ENCODE measurements around the gene SNX24. TPM values are rescaled to one million over a fixed set of nuclear protein-coding genes. Genes with fewer than 3 reads are reported as not detected.
A peak's percentile ranks its signal among the peaks of the same experiment; 100 is the strongest.

Gene SNX24
- polyA plus RNA-seq, 4 donors = 11.6 to 27.9 (median 26.3) TPM

DNA sequence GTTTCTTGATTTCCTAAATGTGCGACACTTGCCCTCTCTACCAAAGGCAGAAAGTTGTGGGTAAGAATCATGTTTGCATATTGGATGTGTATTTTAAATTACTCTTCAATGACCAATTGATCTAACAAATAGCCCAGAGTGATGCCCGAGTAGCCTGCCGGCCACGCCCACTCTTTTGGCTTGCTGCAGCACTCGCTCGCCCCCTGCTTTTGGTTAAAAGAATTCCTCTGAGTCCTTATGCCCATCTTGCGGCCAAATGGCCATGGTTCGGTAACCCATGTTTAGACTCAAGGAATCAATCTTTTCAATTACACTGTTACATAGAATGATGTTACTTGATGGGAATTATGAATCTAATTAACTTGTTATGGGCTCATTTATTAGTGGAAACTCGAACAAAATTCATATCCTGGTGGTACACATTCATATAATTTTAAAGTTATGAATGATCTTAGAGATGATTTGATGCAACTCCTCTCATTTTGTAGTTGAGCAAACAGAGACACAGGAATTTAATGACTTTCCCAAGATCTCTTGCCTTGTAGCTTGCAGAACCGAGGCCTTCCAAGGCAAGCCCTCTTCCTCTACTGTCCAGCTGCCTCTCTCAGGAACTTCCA is 154.6 kb downstream of the SNX24 start:
- DNase-seq (ENCODE audit: low read depth in 4 of 4, low spot score in 3 of 4) = no peak

DNA sequence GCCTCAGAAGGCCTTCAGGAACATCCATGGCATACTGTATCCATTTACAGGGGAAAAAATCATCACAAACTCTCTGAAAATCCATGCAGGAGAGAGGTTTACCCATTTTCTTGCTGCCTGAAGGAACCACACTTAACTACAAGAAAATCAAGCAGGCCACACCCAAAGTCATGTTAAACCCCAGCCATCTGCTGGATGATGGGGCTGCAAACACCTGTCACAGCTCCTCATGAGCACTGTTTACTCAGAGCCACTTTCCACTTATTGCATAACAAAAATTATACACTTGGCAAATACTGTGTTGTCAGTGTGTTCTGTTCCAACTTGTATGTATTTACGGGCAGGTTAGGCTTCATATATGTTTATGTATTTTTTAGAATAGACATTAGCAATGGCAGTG is 155.3 kb downstream of the SNX24 start:
- no peak for DNase-seq (ENCODE audit: low read depth in 4 of 4, low spot score in 3 of 4)

GRCh38 chr5:123001808-123002207 is 156.4 kb downstream of the SNX24 start:
- DNase-seq (ENCODE audit: low read depth in 4 of 4, low spot score in 3 of 4) = no peak

DNA sequence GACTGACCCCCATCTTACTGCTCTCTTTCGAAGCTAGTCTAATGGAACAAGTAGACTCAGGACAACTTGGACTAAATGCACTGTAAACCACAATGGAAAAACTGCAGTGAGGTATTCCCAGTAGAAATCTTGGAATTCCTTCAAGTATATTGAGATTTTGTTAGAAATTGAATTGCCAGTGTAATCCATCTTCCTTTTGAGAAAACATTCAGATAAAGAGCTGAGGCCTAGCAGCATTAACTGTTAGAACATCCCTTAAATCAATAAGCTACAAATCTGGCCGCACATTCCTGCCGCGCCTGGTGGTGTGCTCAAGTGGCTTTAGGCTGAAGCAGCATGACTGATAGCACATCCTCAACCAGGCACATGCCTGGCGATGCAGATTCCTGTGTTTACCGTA is 161.8 kb downstream of the SNX24 start:
- no peak for DNase-seq (ENCODE audit: low read depth in 4 of 4, low spot score in 3 of 4)

DNA sequence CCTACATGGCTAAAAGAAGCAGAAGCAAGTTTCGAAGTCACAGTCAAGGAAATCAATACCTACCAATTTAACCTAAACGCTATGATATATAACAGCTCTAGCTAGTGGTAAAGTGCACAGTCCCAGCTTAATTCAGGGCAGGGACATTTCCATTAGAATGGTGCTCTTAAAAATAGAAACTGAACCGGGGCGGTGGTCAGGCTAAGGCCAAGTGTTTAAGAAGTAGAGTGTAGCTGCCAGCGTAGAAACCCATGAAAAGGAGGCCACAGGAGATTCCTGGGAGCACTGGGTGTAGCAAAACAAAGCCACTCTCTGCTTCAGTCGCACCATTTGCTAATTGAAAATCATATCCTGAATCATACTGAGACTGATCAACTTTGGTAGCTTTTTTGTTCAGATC is 162.3 kb downstream of the SNX24 start:
- no peak for DNase-seq (ENCODE audit: low read depth in 4 of 4, low spot score in 3 of 4)

DNA sequence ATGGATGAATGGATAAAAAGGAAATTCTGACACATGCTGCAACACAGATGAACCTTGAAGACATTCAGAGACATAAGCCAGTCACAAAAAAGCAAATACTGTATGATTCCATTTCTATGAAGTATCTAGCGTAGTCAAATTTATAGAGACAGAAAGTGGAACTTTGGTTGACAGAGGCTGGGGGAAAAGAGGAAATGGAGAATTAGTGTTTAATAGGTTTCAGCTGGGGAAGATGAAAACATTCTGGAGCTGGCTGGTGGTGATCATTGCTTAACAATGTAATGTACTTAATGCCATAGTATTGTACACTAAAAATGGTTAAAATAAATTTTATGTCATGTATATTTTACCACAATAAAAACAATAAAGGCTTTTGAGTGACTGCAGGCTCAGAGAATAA is 166.9 kb downstream of the SNX24 start:
- DNase-seq (ENCODE audit: low read depth in 4 of 4, low spot score in 3 of 4) = no peak

DNA sequence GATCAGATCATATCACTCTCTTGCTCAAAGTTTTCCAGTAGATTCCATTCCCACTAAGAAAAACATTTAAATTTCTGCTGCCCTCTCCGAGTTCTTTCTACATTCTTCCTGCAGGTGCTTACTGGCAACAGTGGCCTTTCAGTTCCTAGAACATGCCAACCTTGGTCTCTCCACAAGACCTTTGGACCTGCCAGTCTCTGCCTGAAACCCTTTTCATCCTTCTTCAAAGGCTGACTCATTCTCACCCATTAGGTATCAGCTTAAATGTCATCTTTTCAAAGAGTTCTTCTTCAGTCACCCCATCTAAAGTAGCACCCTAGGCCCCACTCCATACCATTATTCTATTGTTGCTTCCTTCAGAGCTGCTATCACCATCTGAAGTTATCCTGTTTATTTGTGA is 169.3 kb downstream of the SNX24 start:
- DNase-seq (ENCODE audit: low read depth in 4 of 4, low spot score in 3 of 4) = no peak

GRCh38 chr5:123028222-123028621 is 182.8 kb downstream of the SNX24 start:
- no peak for DNase-seq (ENCODE audit: low read depth in 4 of 4, low spot score in 3 of 4)

- DNase-seq (ENCODE audit: low read depth in 4 of 4, low spot score in 3 of 4) = no peak
Measured at GRCh38 chr5:123033157-123033671, 187.8 kb downstream of the SNX24 start.

DNA sequence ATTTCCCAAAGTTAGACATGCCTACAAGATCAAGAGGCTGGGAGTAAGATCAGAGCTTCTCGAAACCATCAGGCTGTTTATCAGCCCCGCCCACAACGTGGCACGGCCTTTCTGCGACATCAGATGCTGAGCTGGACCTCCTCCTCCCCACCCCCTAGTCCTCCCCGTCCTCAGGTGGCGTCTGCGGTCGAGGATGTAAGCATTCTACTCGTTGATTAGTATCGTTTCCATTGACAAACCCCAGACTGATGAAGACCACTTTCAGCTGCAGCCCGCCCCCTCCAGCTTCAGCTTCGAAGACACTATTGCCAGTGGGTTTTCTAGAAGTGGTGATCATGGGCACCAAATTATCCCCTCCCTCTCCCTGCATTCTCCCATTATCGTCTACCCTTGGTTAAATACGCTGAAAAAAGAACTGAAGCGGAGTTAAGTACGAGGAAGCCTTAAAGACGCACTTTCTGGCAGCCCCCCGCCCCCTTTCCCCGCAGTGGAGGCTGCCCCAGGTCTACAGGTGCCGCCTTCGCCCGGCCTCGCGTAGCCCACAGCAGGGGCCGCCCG is 190.0 kb downstream of the SNX24 start:
- peak in 2 of 4 donors; percentile 10 to 15 for DNase-seq (ENCODE audit: low read depth in 4 of 4, low spot score in 3 of 4)

DNA sequence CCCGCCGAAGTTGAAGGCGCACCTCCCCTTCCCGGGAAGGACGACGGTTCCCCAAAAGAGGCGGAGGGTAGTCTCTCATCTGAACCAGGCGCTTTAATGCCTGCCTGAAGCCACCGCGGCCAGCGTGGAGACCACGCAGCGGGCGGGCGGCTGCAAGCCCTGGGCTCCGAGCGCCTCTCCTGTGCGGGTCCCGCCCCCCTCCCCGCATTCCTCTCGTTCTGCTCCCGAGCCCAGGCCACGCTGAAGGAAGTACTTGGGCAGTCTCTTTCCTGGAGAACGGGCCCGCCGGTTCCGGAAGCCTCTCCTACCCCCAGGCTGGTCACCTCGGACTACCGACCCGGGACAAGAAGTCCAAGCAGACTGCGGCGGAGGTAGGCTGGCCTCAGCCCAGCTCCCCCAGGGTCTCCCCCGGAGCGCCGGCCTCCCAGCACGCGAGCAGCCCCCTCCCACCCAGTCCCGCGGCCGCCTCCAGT is 190.5 kb downstream of the SNX24 start:
- peak in 2 of 4 donors; percentile 19 for DNase-seq (ENCODE audit: low read depth in 4 of 4, low spot score in 3 of 4)

GRCh38 chr5:123036391-123037103 is 191.1 kb downstream of the SNX24 start, which contains the start of gene PPIC:
TSS of gene PPIC (minus strand) at chr5:123036725. CDS start at chr5:123036625, 100 bp downstream.
- peak; percentile 59 to 64 (median 62) for DNase-seq (ENCODE audit: low read depth in 4 of 4, low spot score in 3 of 4)

DNA sequence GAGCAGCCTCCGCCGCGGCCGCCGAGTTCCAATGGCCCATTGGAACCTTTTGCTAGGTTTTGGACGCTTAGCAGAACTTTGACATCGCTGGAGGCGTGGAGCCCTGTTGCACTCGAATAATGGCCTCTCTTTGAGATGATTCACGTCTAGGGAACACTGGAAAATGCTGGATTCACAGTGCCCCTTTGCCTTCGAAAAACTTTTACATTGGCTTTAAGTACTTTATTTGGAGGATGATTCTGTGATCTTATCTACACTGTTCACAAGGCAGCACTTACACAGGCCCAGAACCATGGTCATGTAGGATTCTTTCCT is 191.6 kb downstream of the SNX24 start:
- DNase-seq (ENCODE audit: low read depth in 4 of 4, low spot score in 3 of 4) = no peak

GRCh38 chr5:123039673-123040072 is 194.3 kb downstream of the SNX24 start:
- no peak for DNase-seq (ENCODE audit: low read depth in 4 of 4, low spot score in 3 of 4)

DNA sequence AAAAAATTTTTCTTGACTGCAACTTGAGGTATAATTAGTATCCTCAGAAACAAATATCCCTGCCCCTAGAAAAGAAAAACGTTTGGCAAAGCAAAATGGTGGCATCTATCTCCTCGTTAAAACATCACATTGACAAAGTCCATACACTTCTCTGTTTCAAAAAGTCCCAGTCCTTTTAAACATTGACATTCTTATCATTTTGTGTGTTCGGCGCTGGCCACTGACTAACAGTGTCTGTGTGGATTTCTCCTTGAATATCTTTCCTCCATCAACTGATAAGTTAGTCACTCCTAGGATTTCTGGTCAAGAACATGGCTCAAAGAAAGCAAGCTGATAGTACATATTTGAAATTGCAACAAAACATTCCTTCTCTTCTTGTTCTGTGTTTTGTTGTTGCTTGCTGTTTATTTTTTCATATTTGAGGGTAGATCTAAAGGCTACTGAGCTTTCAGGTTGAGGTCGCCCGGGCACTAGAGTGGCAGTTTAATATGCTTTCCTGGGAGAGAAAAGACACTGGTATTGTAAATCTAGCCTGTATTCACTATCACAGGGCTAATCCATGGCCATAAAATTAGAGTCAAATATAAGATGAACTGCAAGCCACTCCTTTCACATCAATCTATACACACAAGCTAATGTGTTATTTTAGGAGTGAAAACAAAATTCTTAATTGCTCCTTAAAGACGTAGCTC is 199.7 kb downstream of the SNX24 start:
- no peak for DNase-seq (ENCODE audit: low read depth in 4 of 4, low spot score in 3 of 4)

DNA sequence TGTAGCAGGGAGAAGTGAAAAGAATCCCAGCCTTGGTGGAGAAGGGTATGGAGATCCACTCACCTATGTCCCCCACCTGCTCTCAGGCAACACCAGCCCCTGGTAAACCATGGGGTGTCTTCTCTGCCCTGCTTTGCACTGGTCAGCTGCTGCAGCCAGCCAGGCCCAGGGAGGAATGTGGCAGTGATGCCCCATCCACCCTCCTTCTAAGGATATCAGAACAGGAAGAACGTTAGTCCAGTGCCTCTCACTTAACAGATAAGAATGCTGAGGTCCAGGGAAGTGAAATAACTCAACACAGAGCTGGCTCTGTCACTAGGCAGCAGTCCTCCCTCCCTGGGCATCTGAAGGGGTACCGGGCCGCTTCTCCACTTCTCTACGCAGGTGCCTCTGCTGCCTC is 200.8 kb downstream of the SNX24 start:
- no peak for DNase-seq (ENCODE audit: low read depth in 4 of 4, low spot score in 3 of 4)

DNA sequence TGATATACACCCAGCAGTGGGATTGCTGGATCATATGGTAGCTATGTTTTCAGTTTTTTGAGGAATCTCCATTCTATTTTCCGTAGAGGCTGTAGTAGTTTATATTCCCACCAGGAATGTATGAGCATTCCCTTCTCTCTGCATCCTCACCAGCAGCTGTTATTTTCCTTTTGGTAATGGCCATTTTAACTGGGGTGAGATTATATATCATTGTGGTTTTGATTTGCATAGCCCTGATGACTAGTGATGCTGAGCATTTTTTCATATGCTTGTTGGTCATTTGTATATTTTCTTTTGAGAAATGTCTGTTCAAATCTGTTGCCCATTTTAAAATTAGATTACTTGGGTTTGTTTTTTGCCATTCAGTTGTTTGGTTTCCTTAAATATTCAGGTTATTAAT is 202.3 kb downstream of the SNX24 start:
- no peak for DNase-seq (ENCODE audit: low read depth in 4 of 4, low spot score in 3 of 4)

GRCh38 chr5:123051206-123051605 is 205.8 kb downstream of the SNX24 start:
- DNase-seq (ENCODE audit: low read depth in 4 of 4, low spot score in 3 of 4) = no peak

All from left renal pelvis (tissue), 4 donors.